Activated CD8-positive, alpha-beta memory T cell treated with anti-CD3 and anti-CD28 coated beads for 1 hour (primary cell): ENCODE data around the gene SEMA3D.

Experiments used
- DNase-seq, 2 donors: peaks; one replicate each; pipeline ENCODE4 v3.0.0-alpha.2; 2020; ENCODE audit warnings: low read depth in 1 of 2; ENCODE audit errors: extremely low read depth in 1 of 2

Gene SEMA3D

GRCh38 chr7:85130702-85131101 lies 56.2 kb downstream of the SEMA3D start:
- no peak for DNase-seq

GRCh38 chr7:85126383-85126782 lies 60.5 kb downstream of the SEMA3D start:
- no peak for DNase-seq

GRCh38 chr7:85125651-85126131 lies 61.2 kb downstream of the SEMA3D start:
- DNase-seq = no peak

- DNase-seq = no peak
Observed at GRCh38 chr7:85125176-85125575, 61.7 kb downstream of the SEMA3D start.

- no peak for DNase-seq
Observed at GRCh38 chr7:85119934-85120333, 66.9 kb downstream of the SEMA3D start.

GRCh38 chr7:85115862-85116261 lies 71.0 kb downstream of the SEMA3D start:
- no peak for DNase-seq

- no peak for DNase-seq
Observed at GRCh38 chr7:85115006-85115405, 71.8 kb downstream of the SEMA3D start.

- DNase-seq = no peak
Observed at GRCh38 chr7:85114342-85114741, 72.5 kb downstream of the SEMA3D start.

- no peak for DNase-seq
Observed at GRCh38 chr7:85111761-85112160, 75.1 kb downstream of the SEMA3D start.

GRCh38 chr7:85106719-85107118 lies 80.1 kb downstream of the SEMA3D start:
- no peak for DNase-seq

- no peak for DNase-seq
Observed at GRCh38 chr7:85104432-85105205, 82.2 kb downstream of the SEMA3D start.

- DNase-seq = no peak
Observed at GRCh38 chr7:85103962-85104361, 82.9 kb downstream of the SEMA3D start.

GRCh38 chr7:85103357-85103756 lies 83.5 kb downstream of the SEMA3D start:
- DNase-seq = no peak

GRCh38 chr7:85102813-85103350 lies 84.0 kb downstream of the SEMA3D start:
- no peak for DNase-seq

GRCh38 chr7:85101347-85101746 lies 85.5 kb downstream of the SEMA3D start:
- DNase-seq = no peak

- DNase-seq = no peak
Observed at GRCh38 chr7:85097844-85098243, 89.0 kb downstream of the SEMA3D start.

- DNase-seq = no peak
Observed at GRCh38 chr7:85095806-85096205, 91.0 kb downstream of the SEMA3D start.

- no peak for DNase-seq
Observed at GRCh38 chr7:85095366-85095765, 91.5 kb downstream of the SEMA3D start.

- no peak for DNase-seq
Observed at GRCh38 chr7:85094046-85094725, 92.7 kb downstream of the SEMA3D start.

GRCh38 chr7:85091565-85091928 lies 95.3 kb downstream of the SEMA3D start:
- no peak for DNase-seq

GRCh38 chr7:85090919-85091564 lies 95.8 kb downstream of the SEMA3D start:
- DNase-seq = no peak

GRCh38 chr7:85090143-85090542 lies 96.7 kb downstream of the SEMA3D start:
- DNase-seq = no peak
